Spinal cord (tissue), 10 donors: ENCODE results near the gene TCL1A. TPM values are rescaled to one million over a fixed set of nuclear protein-coding genes. Genes with fewer than 3 reads are reported as not detected.
"Not testable (repeated sequence)": the region's sequence is repeated elsewhere in the genome, so short reads cannot be mapped to it uniquely, and the experiment has no call there.

Source experiments
- DNase-seq, 6 donors: peaks; one replicate each; pipeline versions ENCODE4 v3.0.0 to v3.0.0-alpha.2; 2013 to 2015; ENCODE audit warnings: low spot score in 6 of 6, low read depth in 4 of 6
- H3K27ac ChIP-seq: one replicate; pipeline ENCODE4 v1.5.1; 2013; ENCODE audit warnings: low read depth, low read length, control low read depth
- H3K27me3 ChIP-seq: one replicate; pipeline ENCODE4 v1.6.1; 2013; ENCODE audit warnings: low read length; ENCODE audit not compliant: control insufficient read depth, insufficient read depth
- H3K36me3 ChIP-seq: one replicate; pipeline ENCODE4 v1.6.1; 2013; ENCODE audit warnings: low read length; ENCODE audit not compliant: control insufficient read depth, insufficient read depth
- H3K4me1 ChIP-seq: one replicate; pipeline ENCODE4 v1.6.1; 2013; ENCODE audit warnings: low read length; ENCODE audit not compliant: control insufficient read depth, insufficient read depth
- H3K4me3 ChIP-seq: one replicate; pipeline ENCODE4 v1.5.1; 2013; ENCODE audit warnings: low read depth, low read length, control low read depth
- H3K9me3 ChIP-seq: one replicate; pipeline ENCODE4 v1.6.1; 2013; ENCODE audit warnings: low read length; ENCODE audit not compliant: control insufficient read depth, insufficient read depth
- WGBS: methylation state at CpG from one replicate; pipeline ENCODE4 v1.1.5; 2013; ENCODE audit warnings: missing lambda C conversion rate; ENCODE audit not compliant: insufficient coverage; 5-methylcytosine and 5-hydroxymethylcytosine counted together
- polyA plus RNA-seq, 2 donors: library from polyadenylated mRNA; unstranded; fragments of 120-200 nt; gene quantifications; one replicate each; pipeline ENCODE4 v1.2.1, GENCODE V29; 2013; ENCODE audit not compliant: insufficient read length in 2 of 2
- total RNA-seq, 2 donors: library from RNA; depleted of rRNA in 1 of 2; stranded (reverse); fragments of 120-200 nt in 1 of 2; fragments of >200 nt in 1 of 2; gene quantifications; one replicate each; pipeline versions ENCODE4 v1.2.3 to v1.2.4, GENCODE V29; 2013 to 2014
- donor health status: healthy.

The TCL1A gene
- total and polyA plus RNA-seq, 4 donors, result 0.11 to 2.2 (median 0.71) TPM

DNA sequence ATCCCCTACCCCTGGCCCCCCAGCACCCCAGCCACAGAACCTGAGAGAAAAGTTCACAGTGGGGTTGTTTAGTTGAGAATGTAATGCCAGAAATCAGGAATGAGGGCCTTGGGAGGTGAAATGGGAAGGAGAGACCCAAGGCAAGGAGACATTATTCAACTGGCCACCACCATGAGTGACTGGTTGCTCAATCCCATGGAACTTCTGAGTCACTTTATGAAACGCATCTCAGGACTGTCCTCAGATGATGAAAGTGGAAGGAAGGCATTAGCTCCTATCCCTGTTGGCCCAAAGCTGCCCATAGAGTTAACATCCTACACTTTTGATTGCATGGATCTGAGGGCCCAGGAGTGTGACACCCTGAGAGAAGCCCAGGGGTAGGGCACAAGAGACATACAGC, 25.4 kb upstream of the TCL1A start:
- WGBS, result 100% methylated on average over 1 of the region's 1 CpG
- Histone ChIP-seq H3K27me3 (peaks cover 2% of the 10 kb centered on the region), H3K9me3 (no peaks in the 10 kb centered on the region)

DNA sequence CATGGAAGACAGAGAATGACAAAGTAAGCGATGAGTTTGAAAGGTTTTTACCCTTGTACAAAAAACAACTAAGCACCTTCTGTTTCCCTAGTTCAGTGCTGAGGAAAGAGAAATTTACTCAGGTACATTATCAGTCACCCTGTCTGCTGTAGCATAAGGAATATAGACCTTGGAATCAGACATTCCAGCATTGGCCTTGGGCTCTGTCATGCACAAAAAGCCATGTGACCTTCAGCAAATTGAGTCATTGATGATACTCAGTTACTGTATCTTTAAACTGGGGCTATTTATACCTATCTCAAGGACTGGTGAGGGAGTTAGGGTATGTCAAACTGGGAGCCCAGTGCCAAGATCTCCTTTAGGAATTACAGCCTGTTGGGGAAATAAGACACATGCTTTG, 19.3 kb upstream of the TCL1A start:
- Histone ChIP-seq H3K4me3 (no peak overlapping the region), H3K36me3 (no peaks in the 10 kb centered on the region), H3K27ac (no peak overlapping the region), H3K4me1 (no peaks in the 10 kb centered on the region), H3K27me3 (peaks cover 2% of the 10 kb centered on the region), H3K9me3 (no peaks in the 10 kb centered on the region)
- DNase-seq, result no peak
- no CpG with 5 or more reads among the region's 1 CpG for WGBS

More for the DNA sequence above, 25.4 kb upstream of the TCL1A start:
- H3K4me3 ChIP-seq, result no peak overlapping the region
- H3K36me3 ChIP-seq, result no peaks in the 10 kb centered on the region
- no peak overlapping the region for H3K27ac ChIP-seq
- no peaks in the 10 kb centered on the region for H3K4me1 ChIP-seq
- DNase-seq, result no peak

DNA sequence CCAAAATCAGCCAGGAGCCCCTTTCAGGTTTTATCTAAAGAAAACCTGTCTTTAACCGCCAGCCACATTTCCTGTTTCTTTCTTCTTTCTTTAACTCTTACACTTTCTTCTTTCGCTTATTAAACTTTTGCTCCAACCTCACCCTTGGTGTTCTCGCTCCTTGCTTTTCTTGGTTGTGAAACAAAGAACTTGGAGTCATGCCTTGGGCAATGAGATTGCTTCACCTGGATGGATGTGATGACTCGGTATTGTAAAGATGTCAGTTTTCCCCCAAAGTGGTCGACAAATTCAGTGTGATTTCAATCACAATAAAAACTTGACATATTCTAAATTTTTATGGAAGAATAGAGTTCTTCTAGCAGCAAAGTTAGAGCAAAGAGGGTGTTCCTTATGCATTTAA, 16.2 kb upstream of the TCL1A start:
- no peak overlapping the region for H3K4me3 ChIP-seq
- no CpG with 5 or more reads among the region's 5 CpGs for WGBS
- H3K36me3 ChIP-seq, result no peaks in the 10 kb centered on the region
- peaks cover 2% of the 10 kb centered on the region for H3K27me3 ChIP-seq
- H3K4me1 ChIP-seq, result peaks cover 3% of the 10 kb centered on the region
- H3K9me3 ChIP-seq, result no peaks in the 10 kb centered on the region
- no peak for DNase-seq
- no peak overlapping the region for H3K27ac ChIP-seq

DNA sequence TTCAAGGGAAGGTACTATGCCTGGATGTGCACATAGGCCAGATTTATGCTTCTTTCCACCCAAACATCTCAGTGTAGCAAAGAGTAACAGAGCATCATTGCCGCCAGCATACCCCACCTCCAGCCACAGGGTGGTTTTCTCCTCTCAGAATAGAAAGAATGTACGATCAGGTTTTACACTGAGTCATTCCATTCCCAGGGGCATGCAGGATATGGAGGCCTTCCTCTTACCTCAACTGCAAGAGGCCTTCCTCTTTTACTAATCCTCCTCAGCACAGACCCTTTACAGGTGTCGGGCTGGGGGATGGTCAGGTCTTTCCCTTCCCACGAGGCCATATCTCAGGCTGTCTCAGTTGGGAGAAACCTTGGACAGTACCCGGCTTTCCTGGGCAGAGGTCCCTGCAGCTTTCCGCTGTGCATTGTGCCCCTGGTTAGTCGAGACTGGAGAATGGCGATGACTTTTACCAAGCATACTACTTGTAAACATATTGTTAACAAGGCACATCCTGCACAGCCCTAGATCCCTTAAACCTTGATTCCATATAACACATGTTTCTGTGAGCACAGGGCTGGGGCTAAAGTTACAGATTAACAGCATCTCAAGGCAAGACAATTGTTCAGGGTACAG, 15.6 kb upstream of the TCL1A start:
- not testable (repeated sequence) for H3K36me3 ChIP-seq, H3K9me3 ChIP-seq, DNase-seq, H3K27me3 ChIP-seq, H3K4me1 ChIP-seq, H3K27ac ChIP-seq, H3K4me3 ChIP-seq
- 73% methylated on average over 7 of the region's 8 CpGs for WGBS

DNA sequence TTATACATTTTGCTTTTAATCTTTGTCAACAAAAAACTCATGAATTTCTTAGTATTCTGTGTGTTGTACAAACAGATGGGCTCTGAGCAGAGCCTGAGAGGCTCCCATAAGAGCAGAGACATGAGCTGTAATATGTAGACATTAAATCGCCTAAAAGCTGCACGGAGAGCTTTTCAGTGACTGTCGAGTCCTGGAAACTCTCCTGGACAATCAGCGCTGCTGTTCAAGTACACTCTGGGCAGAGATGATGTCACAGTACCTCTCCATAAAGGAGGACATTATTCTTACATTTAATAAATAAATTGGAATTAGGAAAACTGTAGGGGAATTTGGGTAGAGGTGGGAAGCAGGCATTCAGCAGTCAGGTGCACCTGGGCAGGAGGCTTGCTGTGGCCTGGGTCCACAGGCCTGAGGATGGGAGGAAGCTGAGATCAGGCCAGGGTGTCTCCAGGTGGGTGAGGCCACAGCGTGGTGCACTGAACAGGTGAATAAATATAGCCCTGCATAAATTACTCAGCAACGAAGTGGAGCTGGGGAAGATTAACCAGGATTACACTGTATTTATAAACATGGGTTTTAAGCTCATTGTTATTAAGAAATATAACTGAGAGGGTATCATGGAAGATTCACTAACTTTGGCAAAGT, 13.3 kb upstream of the TCL1A start:
- peaks cover 6% of the 10 kb centered on the region for H3K9me3 ChIP-seq
- no peaks in the 10 kb centered on the region for H3K36me3 ChIP-seq
- H3K4me3 ChIP-seq, result no peak overlapping the region
- no peak overlapping the region for H3K27ac ChIP-seq
- peak in 3 of 6 donors; percentile 7 to 77 (median 9) for DNase-seq
- H3K4me1 ChIP-seq, result peaks cover 3% of the 10 kb centered on the region
- H3K27me3 ChIP-seq, result no peaks in the 10 kb centered on the region
- 39% methylated on average over 2 of the region's 6 CpGs for WGBS

DNA sequence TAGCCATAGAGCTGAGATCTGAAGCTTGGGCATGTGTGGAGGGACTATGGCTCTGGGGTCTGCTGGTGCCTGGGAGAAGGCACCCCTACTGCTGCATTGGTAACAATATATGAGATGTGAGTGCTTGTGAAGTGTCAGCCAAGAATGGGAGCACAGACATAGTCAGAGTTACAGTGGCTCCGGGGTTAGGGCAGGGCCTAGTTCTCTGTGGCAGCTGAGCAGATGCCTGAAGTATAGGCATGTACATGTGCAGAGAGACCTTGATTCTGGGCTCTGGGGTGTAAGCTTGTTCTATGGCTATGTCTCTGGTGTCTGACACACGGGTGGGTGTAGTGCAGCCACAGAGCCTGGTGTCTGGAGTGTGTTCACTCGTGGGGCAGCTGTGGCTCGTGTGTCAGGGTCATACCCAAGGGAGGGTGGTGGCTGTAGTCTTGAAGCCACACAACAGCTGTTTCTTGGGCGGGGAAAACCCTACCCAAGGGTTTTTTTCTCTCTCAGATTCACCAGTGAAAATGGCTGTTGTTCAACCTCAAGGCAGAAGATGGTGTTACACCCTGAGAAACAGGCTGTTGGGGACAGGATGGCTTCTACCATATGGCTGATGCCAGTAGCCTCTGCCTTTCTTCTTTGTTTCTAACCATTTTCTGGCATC, 11.9 kb upstream of the TCL1A start:
- DNase-seq, result no peak
- Histone ChIP-seq H3K36me3 (no peaks in the 10 kb centered on the region), H3K27ac (no peak overlapping the region), H3K9me3 (peaks cover 10% of the 10 kb centered on the region), H3K27me3 (no peaks in the 10 kb centered on the region), H3K4me1 (peaks cover 3% of the 10 kb centered on the region), H3K4me3 (no peak overlapping the region)
- 83% methylated on average over 4 of the region's 5 CpGs for WGBS

DNA sequence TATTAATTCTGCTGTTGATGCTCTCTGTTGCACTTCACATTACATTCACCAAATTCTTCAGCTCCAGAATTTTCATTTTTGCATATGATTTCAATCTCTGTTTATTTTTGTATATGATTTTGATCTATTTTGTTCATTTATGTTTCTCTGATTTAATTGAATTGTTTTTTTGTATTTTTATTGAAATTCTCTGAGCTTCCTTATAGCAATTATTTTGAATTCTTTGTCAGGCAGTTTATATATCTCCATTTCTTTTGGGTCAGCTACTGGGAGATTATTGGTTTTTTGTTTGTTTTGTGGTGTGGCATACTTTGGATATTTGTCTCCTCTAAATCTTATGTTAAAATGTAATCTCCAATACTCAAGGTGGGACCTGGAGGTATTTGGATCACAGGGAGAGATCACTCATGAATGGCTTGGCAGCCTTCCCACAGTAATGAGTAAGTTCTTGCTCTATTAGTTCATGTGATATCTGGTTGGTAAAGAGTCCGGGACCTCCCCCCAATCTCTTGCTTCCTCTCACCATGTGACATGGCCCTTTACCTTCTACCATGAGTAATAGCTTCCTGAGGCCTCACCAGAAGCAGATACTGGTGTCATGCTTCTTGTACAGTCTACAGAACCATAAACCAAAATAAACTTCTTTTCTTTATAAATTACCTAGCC, 8.7 kb upstream of the TCL1A start:
- no peak for DNase-seq
- Histone ChIP-seq H3K9me3 (peaks cover 10% of the 10 kb centered on the region), H3K27me3 (no peaks in the 10 kb centered on the region), H3K4me1 (peaks cover 3% of the 10 kb centered on the region), H3K4me3 (no peak overlapping the region), H3K36me3 (no peaks in the 10 kb centered on the region), H3K27ac (no peak overlapping the region)
- WGBS, result no CpG with 5 or more reads among the region's 1 CpG

DNA sequence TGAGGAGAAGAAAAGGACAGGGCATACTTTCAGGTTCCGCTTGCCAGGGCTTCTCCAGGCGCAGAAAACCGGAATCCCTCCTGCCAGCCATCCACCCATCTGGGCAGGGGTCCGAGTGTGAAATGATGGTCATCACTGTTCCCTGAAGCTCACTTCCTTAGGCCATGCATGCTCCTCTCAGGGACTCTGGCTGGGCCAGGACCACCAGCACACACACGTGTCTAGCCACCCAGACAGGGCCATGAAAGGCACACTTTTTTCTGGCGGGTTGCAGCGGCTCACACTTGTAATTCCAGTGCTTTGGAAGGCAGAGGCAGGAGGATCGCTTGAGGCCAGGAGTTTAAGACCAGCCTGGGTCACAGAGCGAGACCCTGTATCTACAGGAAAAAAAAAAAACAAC, 1.5 kb downstream of the TCL1A start:
- 98% methylated on average over 8 of the region's 9 CpGs for WGBS
- H3K36me3 ChIP-seq, result no peaks in the 10 kb centered on the region

DNA sequence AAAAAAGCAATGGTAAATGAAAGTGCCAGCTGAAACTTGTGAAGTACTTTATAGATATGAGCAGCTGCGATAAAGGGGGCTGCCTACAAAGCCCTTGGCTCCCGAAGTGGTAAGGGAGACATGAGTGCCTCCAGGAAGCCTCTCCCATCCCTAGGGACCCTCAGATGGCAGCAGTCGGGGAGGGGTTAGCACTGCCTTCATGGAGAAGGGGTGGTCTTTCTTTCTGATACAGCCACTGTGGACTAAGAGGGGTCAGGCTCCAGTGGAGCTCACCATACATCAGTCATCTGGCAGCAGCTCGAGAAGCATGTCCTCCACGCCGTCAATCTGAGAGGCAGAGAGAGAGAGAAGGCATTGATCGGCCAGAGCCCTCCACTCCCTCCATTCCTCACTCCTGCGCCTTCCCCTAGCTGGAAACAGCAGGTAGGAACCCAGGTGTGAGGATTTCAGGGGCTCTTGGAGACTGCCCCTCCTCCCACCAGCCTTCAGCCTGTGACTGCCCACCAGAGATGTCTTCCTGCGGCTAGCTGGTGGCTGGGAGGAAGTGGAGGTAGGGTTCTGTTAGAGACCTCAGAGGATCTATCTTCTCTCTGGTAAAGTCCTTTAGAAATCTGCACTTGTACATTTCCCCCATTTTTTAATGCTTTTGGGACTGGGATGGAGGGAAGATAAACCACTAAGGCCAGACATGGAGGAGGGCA, 2.3 kb downstream of the TCL1A start:
- Histone ChIP-seq H3K36me3 (no peaks in the 10 kb centered on the region), H3K27ac (no peak overlapping the region), H3K4me1 (peaks cover 7% of the 10 kb centered on the region), H3K4me3 (no peak overlapping the region), H3K9me3 (peaks cover 2% of the 10 kb centered on the region), H3K27me3 (peaks cover 2% of the 10 kb centered on the region)
- WGBS, result no CpG with 5 or more reads among the region's 9 CpGs
- no peak for DNase-seq

More for the DNA sequence above, 1.5 kb downstream of the TCL1A start:
- Histone ChIP-seq H3K4me1 (peaks cover 7% of the 10 kb centered on the region), H3K27ac (no peak overlapping the region), H3K27me3 (peaks cover 2% of the 10 kb centered on the region), H3K4me3 (no peak overlapping the region), H3K9me3 (peaks cover 2% of the 10 kb centered on the region)
- DNase-seq, result no peak
